Measurements from ENCODE around the gene BTG4.

The BTG4 gene

GRCh38 chr11:111500481-111500880 is 11.7 kb downstream of the BTG4 start:
- DNase-seq = no peak
- H3K4me3 ChIP-seq (ENCODE audit: low read depth, low read length) = no peak overlapping the region
- TF ChIP-seq CTCF (IDR thresholded peaks at IDR 0.05; ENCODE audit: low read depth, low read length) = no peak

GRCh38 chr11:111499483-111499882 is 12.7 kb downstream of the BTG4 start:
- Histone ChIP-seq H3K27me3 (peaks cover 41% of the 10 kb centered on the region), H3K4me3 (ENCODE audit: low read depth, low read length) (no peak overlapping the region), H3K9me3 (no peaks in the 10 kb centered on the region), H3K4me1 (no peaks in the 10 kb centered on the region), H3K36me3 (no peaks in the 10 kb centered on the region)
- no peak for TF ChIP-seq CTCF (IDR thresholded peaks at IDR 0.05; ENCODE audit: low read depth, low read length)
- DNase-seq = no peak

More at GRCh38 chr11:111500481-111500880, 11.7 kb downstream of the BTG4 start:
- Histone ChIP-seq H3K36me3 (no peaks in the 10 kb centered on the region), H3K4me1 (no peaks in the 10 kb centered on the region), H3K27me3 (peaks cover 43% of the 10 kb centered on the region), H3K9me3 (no peaks in the 10 kb centered on the region)

- Histone ChIP-seq H3K27me3 (peaks cover 30% of the 10 kb centered on the region), H3K4me1 (no peaks in the 10 kb centered on the region), H3K36me3 (no peaks in the 10 kb centered on the region), H3K9me3 (no peaks in the 10 kb centered on the region), H3K4me3 (ENCODE audit: low read depth, low read length) (no peak overlapping the region)
- TF ChIP-seq CTCF (IDR thresholded peaks at IDR 0.05; ENCODE audit: low read depth, low read length) = no peak
- DNase-seq = no peak
Observed at GRCh38 chr11:111494040-111494439, 18.1 kb downstream of the BTG4 start.

- TF ChIP-seq CTCF (IDR thresholded peaks at IDR 0.05; ENCODE audit: low read depth, low read length) = no peak
- no peaks in the 10 kb centered on the region for H3K36me3 ChIP-seq
- DNase-seq = no peak
Observed at GRCh38 chr11:111490496-111490895, 21.7 kb downstream of the BTG4 start.

GRCh38 chr11:111483431-111483830 is 28.8 kb downstream of the BTG4 start:
- H3K9me3 ChIP-seq = no peaks in the 10 kb centered on the region
- no peaks in the 10 kb centered on the region for H3K4me1 ChIP-seq
- peaks cover 4% of the 10 kb centered on the region for H3K27me3 ChIP-seq
- TF ChIP-seq CTCF (IDR thresholded peaks at IDR 0.05; ENCODE audit: low read depth, low read length) = no peak
- H3K36me3 ChIP-seq = no peaks in the 10 kb centered on the region
- DNase-seq = no peak
- H3K4me3 ChIP-seq (ENCODE audit: low read depth, low read length) = no peak overlapping the region

More at GRCh38 chr11:111490496-111490895, 21.7 kb downstream of the BTG4 start:
- H3K4me1 ChIP-seq = no peaks in the 10 kb centered on the region
- H3K27me3 ChIP-seq = peaks cover 15% of the 10 kb centered on the region
- H3K9me3 ChIP-seq = no peaks in the 10 kb centered on the region
- H3K4me3 ChIP-seq (ENCODE audit: low read depth, low read length) = no peak overlapping the region

- no peak for DNase-seq
- Histone ChIP-seq H3K36me3 (no peaks in the 10 kb centered on the region), H3K9me3 (no peaks in the 10 kb centered on the region), H3K27me3 (peaks cover 8% of the 10 kb centered on the region), H3K4me3 (ENCODE audit: low read depth, low read length) (no peak overlapping the region), H3K4me1 (no peaks in the 10 kb centered on the region)
- no peak for TF ChIP-seq CTCF (IDR thresholded peaks at IDR 0.05; ENCODE audit: low read depth, low read length)
Observed at GRCh38 chr11:111479666-111480065, 32.5 kb downstream of the BTG4 start.
